Loucy (cell line): ENCODE measurements around the gene ADCY9.

Source experiments
- EZH2phosphoT487 ChIP-seq: fragments of 200-600 bp; IDR thresholded peaks from 2 replicates; pipeline ENCODE4 v1.6.1; 2018; ENCODE audit warnings: antibody characterized with exemption, mild to moderate bottlenecking, moderate library complexity, borderline replicate concordance
- TF ChIP-seq, protein P1 (sequence below): fragments of 200-600 bp; sonication (generic); conservative IDR thresholded peaks from 2 replicates; pipeline ENCODE4 v1.5.1; 2014; ENCODE audit warnings: mild to moderate bottlenecking, antibody characterized with exemption, low read length

DNA sequence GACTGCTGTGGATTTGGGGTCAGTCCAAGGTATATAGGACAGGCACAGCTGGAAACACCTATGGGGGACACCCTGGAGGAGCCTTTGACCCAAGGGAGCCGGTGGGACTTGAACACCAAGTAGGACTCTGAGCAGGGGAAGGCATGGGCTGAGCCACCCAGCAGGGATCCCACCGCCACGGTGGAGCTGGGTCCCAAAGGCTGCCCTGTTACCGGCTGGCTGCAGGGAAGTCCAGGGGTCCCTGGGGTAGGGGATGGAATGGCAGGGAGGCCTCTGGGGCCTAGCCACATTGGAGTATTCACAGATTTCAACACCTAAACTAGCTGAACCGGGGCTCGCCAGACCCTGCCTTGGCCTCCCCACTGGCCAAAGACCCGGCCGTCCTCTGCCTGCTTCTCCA, 196.0 kb downstream of the ADCY9 start:
- TF ChIP-seq, protein P1, sequence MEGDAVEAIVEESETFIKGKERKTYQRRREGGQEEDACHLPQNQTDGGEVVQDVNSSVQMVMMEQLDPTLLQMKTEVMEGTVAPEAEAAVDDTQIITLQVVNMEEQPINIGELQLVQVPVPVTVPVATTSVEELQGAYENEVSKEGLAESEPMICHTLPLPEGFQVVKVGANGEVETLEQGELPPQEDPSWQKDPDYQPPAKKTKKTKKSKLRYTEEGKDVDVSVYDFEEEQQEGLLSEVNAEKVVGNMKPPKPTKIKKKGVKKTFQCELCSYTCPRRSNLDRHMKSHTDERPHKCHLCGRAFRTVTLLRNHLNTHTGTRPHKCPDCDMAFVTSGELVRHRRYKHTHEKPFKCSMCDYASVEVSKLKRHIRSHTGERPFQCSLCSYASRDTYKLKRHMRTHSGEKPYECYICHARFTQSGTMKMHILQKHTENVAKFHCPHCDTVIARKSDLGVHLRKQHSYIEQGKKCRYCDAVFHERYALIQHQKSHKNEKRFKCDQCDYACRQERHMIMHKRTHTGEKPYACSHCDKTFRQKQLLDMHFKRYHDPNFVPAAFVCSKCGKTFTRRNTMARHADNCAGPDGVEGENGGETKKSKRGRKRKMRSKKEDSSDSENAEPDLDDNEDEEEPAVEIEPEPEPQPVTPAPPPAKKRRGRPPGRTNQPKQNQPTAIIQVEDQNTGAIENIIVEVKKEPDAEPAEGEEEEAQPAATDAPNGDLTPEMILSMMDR, result no peak
- no peak for TF ChIP-seq EZH2phosphoT487
